HL-60 (cell line): ENCODE results near the gene TSPAN18.

Experiments used
- DNase-seq, 2 experiments: peaks; one replicate each; pipeline ENCODE4 v3.0.0-alpha.2; 2010 to 2020; ENCODE audit warnings: low read depth in 1 of 2, low spot score in 1 of 2
- H3K27ac ChIP-seq: fragments of 250-450 bp; sonication (Bioruptor Pico); replicated peaks from 2 replicates; pipeline ENCODE4 v1.5.1; 2020; ENCODE audit warnings: mild to moderate bottlenecking, moderate library complexity
- H3K27me3 ChIP-seq: fragments of 250-450 bp; sonication (Bioruptor Pico); 2 replicates; pipeline ENCODE4 v1.5.1; 2021; ENCODE audit warnings: mild to moderate bottlenecking, moderate library complexity; ENCODE audit not compliant: insufficient read depth, poor library complexity, severe bottlenecking
- H3K4me3 ChIP-seq: replicated peaks from 2 replicates; pipeline ENCODE4 v1.5.1; 2011; ENCODE audit warnings: mild to moderate bottlenecking, control low read depth, low read length; ENCODE audit not compliant: insufficient read depth
- CTCF ChIP-seq: IDR thresholded peaks from one replicate; pipeline ENCODE4 v1.5.1; 2011; ENCODE audit warnings: low read length, control low read depth, inconsistent platforms; ENCODE audit not compliant: insufficient read depth
- GABPA ChIP-seq: IDR thresholded peaks from 2 replicates; pipeline ENCODE4 v1.6.1; 2012; ENCODE audit warnings: low read depth
- POLR2AphosphoS5 ChIP-seq: IDR thresholded peaks from 2 replicates; pipeline ENCODE4 v1.6.1; 2012; ENCODE audit warnings: low read depth
- REST ChIP-seq: IDR thresholded peaks from 2 replicates; pipeline ENCODE4 v1.6.1; 2012; ENCODE audit warnings: low read depth; ENCODE audit not compliant: insufficient replicate concordance
- SPI1 ChIP-seq: IDR thresholded peaks from 2 replicates; pipeline ENCODE4 v1.6.1; 2012; ENCODE audit warnings: low read depth, mild to moderate bottlenecking, borderline replicate concordance

TSPAN18 gene

GRCh38 chr11:44915004-44915403, 188.2 kb downstream of the TSPAN18 start:
- no peak for TF ChIP-seq GABPA
- no peak for TF ChIP-seq CTCF
- no peak for TF ChIP-seq REST
- TF ChIP-seq POLR2AphosphoS5 = no peak
- TF ChIP-seq SPI1 = no peak
- DNase-seq = no peak
- Histone ChIP-seq H3K27ac (no peak overlapping the region), H3K4me3 (no peak overlapping the region), H3K27me3 (peaks cover 2% of the 10 kb centered on the region)

- no peak overlapping the region for H3K27ac ChIP-seq
These were observed 188.9 kb downstream of the TSPAN18 start for GRCh38 chr11:44915621-44916020.

GRCh38 chr11:44916331-44916730, 189.6 kb downstream of the TSPAN18 start:
- Histone ChIP-seq H3K4me3 (no peak overlapping the region), H3K27me3 (peaks cover 2% of the 10 kb centered on the region), H3K27ac (no peak overlapping the region)
- TF ChIP-seq SPI1 (no peak), CTCF (no peak), GABPA (no peak), REST (no peak), POLR2AphosphoS5 (no peak)
- no peak for DNase-seq

More at GRCh38 chr11:44915621-44916020, 188.9 kb downstream of the TSPAN18 start:
- TF ChIP-seq SPI1 (peak; percentile 94), GABPA (no peak), REST (no peak), POLR2AphosphoS5 (peak; percentile 62)
- DNase-seq = peak in 1 of 2 experiments; percentile 83
- peaks cover 2% of the 10 kb centered on the region for H3K27me3 ChIP-seq
- no peak overlapping the region for H3K4me3 ChIP-seq
